AG04449 (cell line): Measurements from ENCODE around the gene ATXN3L.

Source experiments
- CTCF ChIA-PET: fragments of 350-600 bp; formaldehyde crosslinking; extraction: SDS; loops from one replicate; lab custom pipeline; 2021; ENCODE audit warnings: antibody characterized with exemption; lab: Yijun Ruan, JAX
- POLR2A ChIA-PET: fragments of 400-600, 350-600 bp; formaldehyde crosslinking; extraction: SDS; loops from one replicate; lab custom pipeline; 2020; ENCODE audit warnings: antibody characterized with exemption, inconsistent platforms; lab: Yijun Ruan, JAX
- DNase-seq: peaks from one replicate; pipeline ENCODE4 v3.0.0-alpha.2; 2010; ENCODE audit warnings: low read depth, low spot score
- H3K4me3 ChIP-seq: 2 replicates; pipeline ENCODE4 v1.5.1; 2011; ENCODE audit warnings: low read depth, mild to moderate bottlenecking, control low read depth, low read length
- TF ChIP-seq, protein P1 (sequence below): IDR thresholded peaks from one replicate; pipeline ENCODE4 v1.5.1; 2011; ENCODE audit warnings: mild to moderate bottlenecking, moderate library complexity, low read length, control low read depth, inconsistent platforms; ENCODE audit not compliant: insufficient read depth; ENCODE audit errors: missing control alignments

Gene ATXN3L

DNA sequence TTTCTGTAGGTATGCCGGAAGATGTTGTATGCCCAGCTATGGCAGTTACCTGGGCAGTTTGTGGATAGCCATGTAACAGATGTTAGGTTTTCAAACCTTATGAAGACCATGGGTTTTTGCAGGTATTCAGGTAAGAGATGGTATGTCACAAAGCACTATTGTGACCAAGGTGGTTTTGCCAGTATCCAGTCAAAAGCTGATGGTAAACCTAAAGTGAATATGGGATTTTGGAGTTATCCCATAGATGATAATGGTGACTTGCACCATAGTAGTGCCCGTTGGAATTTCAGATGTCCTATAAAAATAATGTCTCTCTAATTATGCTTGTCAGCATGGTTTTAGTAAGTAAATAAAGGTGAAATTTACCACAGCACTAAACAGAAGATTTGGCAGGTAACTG is at the start of gene ATXN3L:
ATXN3L (minus strand) TSS at position 101 of the 400 bp plus-strand sequence. CDS start 119 bp downstream, outside the sequence.
- no peak within 1 kb of the TSS for H3K4me3 ChIP-seq
- DNase-seq: no peak
- POLR2A ChIA-PET: no interaction called here
- TF ChIP-seq, protein P1, sequence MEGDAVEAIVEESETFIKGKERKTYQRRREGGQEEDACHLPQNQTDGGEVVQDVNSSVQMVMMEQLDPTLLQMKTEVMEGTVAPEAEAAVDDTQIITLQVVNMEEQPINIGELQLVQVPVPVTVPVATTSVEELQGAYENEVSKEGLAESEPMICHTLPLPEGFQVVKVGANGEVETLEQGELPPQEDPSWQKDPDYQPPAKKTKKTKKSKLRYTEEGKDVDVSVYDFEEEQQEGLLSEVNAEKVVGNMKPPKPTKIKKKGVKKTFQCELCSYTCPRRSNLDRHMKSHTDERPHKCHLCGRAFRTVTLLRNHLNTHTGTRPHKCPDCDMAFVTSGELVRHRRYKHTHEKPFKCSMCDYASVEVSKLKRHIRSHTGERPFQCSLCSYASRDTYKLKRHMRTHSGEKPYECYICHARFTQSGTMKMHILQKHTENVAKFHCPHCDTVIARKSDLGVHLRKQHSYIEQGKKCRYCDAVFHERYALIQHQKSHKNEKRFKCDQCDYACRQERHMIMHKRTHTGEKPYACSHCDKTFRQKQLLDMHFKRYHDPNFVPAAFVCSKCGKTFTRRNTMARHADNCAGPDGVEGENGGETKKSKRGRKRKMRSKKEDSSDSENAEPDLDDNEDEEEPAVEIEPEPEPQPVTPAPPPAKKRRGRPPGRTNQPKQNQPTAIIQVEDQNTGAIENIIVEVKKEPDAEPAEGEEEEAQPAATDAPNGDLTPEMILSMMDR: no peak
- CTCF ChIA-PET: no interaction called here

DNA sequence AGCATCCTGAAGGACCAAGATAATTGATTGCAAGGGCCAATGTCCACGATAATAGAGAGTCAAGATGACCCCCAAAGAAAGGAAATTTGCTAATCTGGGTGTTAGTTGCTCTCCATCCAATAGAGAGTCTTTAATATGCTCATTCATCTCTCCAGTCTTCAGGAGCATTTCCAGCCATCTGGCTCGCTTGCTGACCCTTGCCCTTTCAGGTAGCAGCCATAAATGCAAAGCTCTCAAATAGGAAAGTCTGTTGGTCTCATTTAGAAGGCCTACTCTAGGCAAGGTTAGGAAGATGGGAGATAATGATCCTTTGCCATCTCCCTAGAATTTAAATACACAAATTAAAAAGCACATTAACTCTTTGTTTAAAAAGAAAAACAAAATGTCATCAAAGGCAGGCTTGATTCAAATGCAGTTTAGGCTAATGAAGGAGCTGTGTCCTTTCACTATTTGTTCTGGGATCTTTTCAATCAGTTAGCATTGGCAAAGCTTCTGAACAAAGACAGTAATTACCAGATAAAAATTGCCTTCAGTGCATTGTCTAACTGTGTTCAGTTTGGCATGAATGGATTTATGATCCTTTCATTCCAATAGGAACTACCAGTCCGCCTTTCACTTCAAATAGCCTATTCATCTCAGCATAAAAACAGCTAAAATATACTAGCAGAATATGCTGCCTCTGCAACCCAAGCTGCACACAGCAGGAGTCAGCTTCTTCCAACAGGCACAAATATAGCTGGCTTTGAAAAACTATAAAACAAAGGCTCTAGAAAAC is 49.6 kb upstream of the ATXN3L start:
- no peak for DNase-seq
- POLR2A ChIA-PET: no interaction called here
- H3K4me3 ChIP-seq: no peak overlapping the region
- CTCF ChIA-PET: no interaction called here
- TF ChIP-seq, protein P1: no peak

DNA sequence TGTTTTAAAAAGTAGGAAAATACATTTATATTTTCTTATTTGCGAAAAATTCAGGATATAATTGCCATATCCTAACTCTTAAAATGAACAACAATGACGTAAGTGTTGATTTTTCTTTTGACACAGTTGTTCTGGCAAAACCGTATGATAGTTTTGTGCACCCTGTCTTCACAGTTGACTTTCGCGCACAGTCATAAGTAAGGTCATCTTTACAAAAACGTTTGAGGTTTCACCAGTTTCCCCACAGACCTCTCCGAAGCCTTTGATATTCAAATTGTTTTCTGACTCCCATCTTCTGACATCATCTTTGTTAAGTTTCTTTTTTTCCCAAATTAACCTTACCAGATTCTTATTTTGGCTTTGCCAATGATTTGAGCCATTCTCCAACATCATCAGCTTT is 48.1 kb upstream of the ATXN3L start:
- TF ChIP-seq, protein P1: no peak
- no peak overlapping the region for H3K4me3 ChIP-seq
- no peak for DNase-seq
- POLR2A ChIA-PET: no interaction called here
- CTCF ChIA-PET: no interaction called here

DNA sequence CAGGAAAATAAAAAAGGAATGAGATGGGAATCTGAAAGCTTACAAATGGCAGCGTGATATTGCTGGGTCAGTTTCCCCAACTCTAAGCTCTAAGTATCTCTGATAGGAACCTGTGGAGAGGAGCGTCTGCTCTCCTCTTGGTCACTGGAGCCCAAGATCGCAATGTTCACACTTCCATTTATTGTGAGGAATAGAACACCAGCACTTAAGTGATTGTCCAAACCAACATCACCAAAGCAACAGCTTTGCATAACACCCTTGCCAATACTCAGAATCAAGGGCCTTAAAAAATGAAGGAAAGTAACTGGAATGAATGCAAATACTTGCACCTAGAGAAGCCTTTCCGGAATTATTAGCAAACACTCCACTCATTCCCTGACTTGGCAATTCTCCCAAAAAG is 46.8 kb upstream of the ATXN3L start:
- no peak for DNase-seq
- ChIA-PET POLR2A (no interaction called here), CTCF (interaction anchor here (1.0 to 1.1 kb wide), 2 partner anchors 112 to 121 kb away, joined by 3 read pairs; no protein-coding TSS in a partner anchor)

DNA sequence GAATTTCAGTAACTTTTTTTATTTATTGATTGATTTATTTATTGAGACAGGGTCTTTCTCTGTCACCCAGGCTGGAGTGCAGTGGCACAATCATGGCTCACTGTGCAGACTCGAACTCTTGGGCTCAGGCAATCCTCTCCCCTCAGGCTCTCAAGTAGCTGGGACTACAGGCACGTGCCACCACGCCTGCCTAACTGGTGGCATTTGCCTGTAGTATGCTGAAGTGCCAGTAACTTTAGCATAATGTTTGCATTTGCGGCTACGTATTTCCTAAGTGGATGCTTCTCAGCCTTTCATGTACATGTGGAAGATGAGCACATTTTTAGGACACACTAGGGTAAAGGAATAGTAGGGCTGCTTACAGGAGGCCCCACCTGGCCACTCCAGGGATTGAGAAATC is 45.3 kb upstream of the ATXN3L start:
- no peak for DNase-seq
- ChIA-PET POLR2A (no interaction called here), CTCF (no interaction called here)
- H3K4me3 ChIP-seq: no peak overlapping the region
- TF ChIP-seq, protein P1: no peak

More for the DNA sequence above, 46.8 kb upstream of the ATXN3L start:
- no peak overlapping the region for H3K4me3 ChIP-seq
- TF ChIP-seq, protein P1: no peak

DNA sequence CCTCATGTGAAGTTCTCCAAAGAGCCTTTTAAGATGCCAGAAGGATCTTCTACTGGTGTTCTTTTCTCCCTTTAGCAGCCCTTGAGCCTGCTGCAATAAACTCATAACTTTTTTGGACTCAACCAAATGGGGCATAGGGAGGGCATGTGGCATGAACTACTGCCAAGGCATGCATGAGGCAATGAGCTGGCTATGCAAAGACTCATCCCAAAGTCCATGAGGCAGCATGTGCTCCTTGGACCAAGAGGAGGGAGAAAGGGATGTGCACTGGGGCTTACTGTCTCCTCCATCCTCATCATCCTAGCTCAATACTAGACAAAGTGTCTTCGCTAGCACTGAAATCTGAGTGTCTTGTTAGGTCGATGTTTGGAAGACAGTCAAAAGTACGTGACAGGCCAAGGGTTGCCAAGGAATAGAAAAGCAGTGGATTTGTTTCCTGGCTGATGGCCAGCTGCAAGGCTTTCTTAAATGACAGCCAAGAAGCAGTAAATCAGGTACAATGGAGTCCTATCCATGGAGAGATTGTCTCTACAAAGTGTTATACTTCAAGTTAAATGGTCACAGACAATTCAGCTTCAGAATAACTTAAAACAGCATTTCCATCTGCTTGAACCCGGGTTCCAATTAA is 44.5 kb upstream of the ATXN3L start:
- CTCF ChIA-PET: no interaction called here
- no peak for DNase-seq
- H3K4me3 ChIP-seq: no peak overlapping the region
- TF ChIP-seq, protein P1: no peak
- POLR2A ChIA-PET: no interaction called here
